Kidney capillary endothelial cell (primary cell): ENCODE measurements around the gene ASB11.
"Not testable (repeated sequence)": the region's sequence is repeated elsewhere in the genome, so short reads cannot be mapped to it uniquely, and the experiment has no call there.

Experiments
- DNase-seq: peaks from one replicate; pipeline ENCODE4 v3.0.0-alpha.2; 2018; ENCODE audit warnings: low spot score

Gene ASB11

GRCh38 chrX:15315509-15315908 is at the start of gene ASB11:
ASB11 (minus strand) TSS chrX:15315640; CDS start chrX:15315605, 35 bp downstream.
- DNase-seq, result no peak

DNA sequence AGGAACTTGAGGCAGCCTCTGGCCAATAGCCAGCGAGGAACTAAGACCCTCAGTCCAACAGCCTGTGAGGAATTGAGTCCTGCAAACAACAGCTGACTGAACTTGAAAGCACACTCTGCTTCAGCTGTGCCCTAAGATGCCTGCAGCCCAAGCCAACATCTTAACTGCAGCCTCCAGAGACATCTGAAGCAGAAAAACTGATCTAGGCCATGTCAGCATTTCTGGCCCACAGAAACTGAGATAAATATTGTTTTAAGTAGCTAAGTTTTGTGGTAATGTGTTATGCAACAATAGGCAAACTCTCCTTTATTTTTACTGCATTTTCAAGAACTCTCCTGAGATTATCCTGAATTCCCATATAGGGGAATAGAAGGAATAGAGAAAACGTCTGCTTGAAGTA is 44.3 kb upstream of the ASB11 start:
- DNase-seq, result no peak

GRCh38 chrX:15358533-15358932 is 43.1 kb upstream of the ASB11 start:
- DNase-seq, result no peak

DNA sequence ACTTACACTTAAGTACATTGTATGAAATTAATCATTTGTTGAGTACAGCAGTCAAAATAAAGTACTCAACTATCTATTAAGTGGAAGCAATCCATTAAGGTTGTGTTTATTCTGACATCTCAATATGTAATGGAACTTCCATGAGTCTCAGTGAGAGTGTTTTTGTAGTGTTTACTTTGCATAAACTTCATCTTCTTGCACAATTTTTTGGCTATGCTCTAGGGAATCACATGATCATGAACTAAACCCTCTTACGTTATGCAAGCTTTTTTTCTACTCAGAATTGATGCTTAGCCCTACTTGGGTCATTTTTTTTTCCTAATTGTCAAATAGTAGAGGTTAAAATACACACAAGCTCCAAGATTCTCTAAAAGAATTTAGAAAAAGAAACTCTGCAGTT is 41.0 kb upstream of the ASB11 start:
- DNase-seq, result no peak

DNA sequence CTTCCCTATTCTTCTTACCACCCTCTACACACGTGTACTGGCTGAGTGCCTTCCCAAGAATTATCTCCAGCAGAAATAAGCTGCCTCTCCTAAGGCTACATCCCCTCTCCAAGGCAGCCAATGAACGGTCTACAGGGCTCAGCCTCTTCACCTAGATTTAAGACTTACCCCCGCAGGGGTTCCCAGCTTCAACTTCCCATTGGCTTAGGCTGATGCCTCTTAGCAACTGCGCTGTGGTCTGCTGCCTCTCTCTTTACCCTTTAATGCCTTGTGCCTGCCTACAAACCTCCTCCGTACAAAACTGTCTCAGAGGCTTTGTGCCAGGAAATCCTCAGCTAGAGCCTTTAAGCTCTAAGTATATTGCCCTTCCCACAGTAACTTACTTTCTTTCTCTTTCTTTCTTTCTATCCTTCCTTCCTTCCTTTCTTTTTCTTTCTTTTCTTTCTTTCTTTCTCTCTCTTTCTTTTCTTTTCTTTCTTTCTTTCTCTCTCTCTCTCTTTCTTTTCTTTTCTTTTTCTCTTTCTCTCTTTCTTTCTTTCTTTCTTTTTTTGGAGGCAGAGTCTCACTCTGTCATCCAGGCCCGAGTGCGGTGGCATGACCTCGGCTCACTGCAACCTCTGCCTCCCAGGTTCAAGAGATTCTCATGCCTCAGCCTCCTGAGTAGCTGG is 35.0 kb upstream of the ASB11 start:
- DNase-seq, result no peak

DNA sequence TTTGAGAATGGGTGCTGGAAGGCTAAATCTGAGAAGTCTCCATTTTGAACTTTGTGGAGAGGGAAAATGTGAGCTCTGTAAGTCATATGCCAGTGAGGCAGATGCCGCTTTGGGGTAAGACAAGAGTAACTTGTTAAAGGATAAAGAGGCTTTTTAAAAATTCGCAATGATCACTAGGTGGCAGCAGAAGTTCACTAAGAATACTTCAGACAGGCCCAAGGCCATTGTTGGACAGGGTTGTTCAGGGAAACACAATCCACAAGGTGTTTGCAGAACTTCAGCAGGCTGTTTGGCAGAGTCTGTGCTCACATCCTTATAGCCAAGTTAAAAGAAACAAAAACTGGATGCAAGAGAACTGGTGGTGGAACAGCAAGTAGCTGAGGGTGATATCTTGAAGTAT is 33.6 kb upstream of the ASB11 start:
- DNase-seq, result peak; percentile 50

DNA sequence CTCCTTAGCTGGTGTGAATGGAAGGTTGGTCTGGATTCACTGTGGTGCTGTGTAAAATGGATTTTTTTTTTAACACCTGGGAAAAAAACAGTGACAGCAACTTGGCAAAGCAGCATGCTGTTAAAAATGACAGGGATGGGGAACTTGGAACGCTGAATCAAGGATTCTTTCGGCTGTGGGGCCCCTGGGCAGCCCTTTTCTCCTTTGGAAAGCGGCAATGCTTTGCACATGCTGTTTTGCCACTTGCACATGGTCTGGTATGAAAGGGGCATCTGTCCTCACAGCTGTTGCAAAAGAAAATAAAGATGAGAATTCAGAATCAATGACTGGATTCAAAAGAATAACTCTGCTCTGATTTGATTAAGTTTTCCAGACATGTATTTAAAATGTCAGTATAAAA is 30.5 kb upstream of the ASB11 start:
- DNase-seq, result no peak

DNA sequence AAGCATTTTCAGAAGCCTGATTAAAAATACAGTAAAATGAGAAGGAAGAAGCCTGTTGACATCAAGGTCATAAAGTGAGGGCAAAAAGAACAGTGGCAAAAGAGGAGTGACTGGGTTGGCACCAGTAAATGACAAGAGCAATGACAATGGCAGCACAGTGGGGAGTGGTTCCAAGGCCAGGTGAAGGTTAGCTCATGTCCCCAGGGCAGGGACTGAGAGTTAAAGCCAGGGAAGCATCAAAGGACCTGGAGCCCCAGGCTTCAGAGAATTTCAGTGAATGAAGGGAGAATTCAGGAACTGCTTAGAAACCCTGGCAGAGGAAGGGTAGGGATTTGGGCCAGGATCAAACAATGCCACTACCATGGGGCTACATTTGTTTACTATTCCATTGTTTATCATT is 28.7 kb upstream of the ASB11 start:
- DNase-seq, result no peak

DNA sequence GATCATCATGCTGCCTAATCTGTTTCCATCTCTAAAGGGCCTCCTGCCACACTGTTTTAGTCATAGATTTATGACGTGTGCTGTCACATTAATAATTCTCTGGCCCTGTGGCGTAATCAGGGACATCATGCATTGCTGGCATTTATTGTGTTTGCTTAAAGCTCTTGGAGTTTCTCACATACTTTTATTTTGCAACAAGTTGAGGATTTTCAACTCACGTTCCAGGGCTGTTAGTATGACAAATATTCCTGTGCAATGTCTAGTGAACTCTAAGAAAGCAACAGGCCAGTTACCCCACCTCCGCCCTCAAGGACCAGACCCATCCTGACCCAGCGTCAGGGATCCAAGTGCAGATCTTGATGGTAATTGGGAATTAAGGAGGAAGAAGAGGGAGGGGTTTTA is 27.6 kb upstream of the ASB11 start:
- no peak for DNase-seq

DNA sequence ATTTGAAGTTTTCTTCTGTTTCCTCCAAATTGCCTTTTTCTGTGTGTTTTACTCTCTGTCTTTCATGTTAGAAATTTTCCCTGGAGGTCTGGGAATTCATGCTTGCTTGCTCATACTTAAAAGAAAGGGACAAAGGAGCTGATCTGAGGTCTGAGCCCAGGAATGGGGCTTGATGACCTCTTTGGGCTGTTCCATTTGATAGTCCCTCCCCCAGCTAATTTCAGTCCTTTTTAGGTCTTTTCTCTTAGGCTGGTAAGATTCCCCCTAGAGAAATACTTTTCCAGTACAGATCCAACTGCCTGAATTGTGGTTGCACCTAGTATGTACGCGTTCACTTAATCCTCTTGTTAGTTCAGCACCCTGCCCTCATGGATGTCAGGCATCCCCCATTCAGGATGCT is 25.4 kb upstream of the ASB11 start:
- DNase-seq, result no peak

DNA sequence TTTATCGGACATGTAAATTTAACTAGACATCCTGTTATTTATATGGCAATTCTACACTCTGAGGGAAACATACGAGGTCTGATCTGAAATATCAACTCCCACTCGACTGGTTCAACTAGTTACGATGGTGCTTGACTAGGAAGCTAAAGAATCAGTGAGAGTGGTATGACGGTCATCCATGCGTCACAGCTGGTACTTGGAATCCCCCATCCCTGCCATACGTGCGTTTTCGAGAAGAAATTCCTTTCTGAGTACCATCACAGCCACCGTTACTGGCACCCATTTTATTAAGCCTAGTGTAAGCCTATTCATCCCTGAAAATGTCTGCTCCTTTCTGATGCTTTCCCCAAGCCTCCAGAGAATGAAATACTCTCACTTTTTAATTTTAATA is 20.6 kb upstream of the ASB11 start:
- peak; percentile 16 for DNase-seq

GRCh38 chrX:15335135-15336022 is 19.9 kb upstream of the ASB11 start, which contains the start of gene PIGA:
PIGA (minus strand) TSS chrX:15335523; CDS start chrX:15331930, 3,593 bp downstream.
- peak; percentile 72 for DNase-seq

- DNase-seq, result no peak
Measured at GRCh38 chrX:15334561-15334960, 19.1 kb upstream of the ASB11 start.

DNA sequence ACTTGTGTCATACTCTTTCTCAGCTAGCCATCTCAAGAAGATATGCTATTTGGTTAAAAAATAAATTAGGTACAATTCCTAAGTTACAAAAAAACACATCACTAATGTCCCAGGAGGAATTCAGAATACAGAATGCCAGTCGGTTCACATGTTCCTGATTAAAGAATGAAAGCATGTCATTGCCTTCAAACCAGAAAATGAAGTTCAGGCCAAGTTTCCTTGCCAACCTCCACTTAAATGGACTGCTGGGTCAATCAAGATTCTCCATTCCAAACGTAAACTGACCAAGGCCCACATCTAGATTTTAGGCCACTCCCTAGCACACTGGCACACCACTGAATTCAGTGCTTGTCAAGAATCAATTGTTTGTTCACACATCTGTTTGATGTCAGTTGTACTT is 13.4 kb upstream of the ASB11 start:
- DNase-seq, result no peak

GRCh38 chrX:15328131-15328530 is 12.7 kb upstream of the ASB11 start:
- DNase-seq, result no peak

DNA sequence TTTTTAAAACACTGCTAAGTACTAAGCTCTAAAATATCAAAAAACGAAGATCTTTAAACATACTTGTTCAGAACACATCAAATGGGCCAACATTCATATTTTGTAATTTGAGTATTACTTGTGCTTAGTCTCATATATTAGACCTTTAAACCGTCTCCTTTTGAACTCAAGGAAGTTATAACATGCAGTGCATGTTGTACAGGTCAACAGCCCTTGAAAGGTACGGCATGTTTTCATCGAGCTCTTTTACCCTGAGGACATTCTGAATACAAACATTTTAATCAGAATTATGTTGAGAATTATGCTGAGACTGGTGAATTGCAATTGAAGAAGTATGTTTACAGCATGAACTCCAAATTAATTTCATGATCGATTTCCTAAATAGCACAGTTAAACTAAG is 7.0 kb upstream of the ASB11 start:
- DNase-seq, result no peak

DNA sequence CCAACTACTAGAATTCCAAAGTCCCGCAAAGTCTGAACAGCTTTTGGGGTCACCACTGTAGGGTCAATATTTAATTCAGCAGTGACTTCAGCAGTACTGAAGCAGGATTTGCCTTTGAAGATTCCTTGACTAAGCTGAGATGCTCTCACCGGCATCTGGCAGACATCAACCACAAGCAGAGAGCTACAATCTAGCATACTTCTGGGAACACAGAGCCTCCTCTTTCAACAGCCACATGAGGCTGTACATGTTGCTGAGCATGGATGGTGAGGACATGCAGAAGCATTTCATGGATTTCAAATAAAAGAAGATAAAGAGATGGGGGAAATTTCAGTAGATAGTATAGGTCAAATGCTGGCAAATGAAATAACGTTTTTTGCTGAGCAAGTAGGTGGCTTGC is 6.6 kb upstream of the ASB11 start:
- DNase-seq, result no peak

DNA sequence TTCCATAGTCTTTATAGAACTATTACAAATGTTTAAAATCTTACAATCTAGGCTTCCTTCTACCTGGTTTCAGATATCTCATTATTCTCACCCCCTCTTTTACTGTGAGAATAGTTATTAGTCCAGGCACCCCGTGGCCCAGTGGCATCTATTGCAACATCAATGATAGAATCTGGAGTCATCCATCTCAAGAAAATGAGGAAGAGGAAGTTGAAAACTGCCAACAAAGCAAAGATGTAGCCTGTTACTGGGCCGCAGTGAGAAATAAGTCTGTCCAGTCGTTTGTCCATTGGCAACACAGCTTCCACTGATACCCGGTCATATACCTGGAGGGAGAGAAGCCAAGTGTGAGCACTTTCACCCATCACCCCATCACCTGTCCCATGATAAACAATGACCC is 6.0 kb upstream of the ASB11 start:
- no peak for DNase-seq

DNA sequence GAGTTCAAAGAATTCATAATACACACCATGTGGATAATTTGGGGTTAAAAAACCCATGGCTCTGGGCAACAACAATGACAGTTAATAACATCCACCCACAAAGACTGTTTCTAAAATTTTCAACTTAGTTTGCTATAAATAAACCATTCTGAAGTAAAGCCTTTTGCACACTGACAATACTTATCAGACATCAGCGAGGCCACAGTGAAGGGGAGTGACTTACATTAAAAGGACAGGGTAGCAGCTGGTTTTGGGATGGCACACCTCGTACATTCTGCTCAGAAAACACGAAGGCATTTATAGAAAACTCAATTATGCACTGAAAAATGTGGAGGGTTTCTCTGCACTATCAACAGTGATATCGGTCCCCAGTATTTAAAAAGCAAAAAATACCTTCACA is 4.9 kb upstream of the ASB11 start:
- no peak for DNase-seq

DNA sequence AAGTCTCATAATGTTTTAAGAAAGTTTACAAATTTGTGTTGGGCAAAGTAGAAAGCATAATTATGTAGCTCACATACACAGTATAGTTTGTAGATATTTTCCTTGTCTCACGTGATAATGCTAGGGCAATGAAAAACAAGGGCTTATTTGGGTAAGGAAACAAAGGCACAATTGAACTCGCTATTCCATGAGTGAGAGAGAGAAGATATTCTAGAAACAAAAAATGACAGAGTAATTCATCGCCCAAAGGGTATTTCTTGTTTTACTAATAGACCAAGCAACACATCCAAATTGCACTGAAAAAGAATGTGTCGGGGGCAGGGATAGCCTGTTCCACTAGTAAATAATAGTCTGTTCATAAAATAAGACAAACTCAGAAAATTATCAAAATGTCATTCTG is 3.6 kb upstream of the ASB11 start:
- no peak for DNase-seq

- DNase-seq, result no peak
Measured at GRCh38 chrX:15314472-15314871, 968 bp downstream of the ASB11 start.

DNA sequence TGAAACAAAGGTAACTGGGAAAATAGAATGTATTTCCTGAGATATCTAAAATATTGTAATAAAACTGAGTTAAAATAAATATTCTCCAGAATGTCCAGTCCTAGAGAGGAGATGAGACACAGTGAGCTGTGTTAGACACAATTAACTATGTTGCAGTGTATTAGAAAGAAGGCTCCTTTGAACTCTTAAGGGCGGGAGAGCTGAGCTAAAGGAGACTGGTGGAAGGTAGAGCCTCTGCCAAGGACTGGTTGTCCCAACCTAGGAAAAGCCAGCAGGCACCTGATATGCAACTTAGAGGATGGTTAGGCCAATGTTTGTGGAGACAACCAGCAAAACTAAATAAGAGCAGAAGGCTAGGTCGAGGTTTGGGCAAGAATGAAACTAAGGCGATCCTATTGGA is 4.3 kb downstream of the ASB11 start:
- DNase-seq, result no peak

- DNase-seq, result peak; percentile 21
Measured at GRCh38 chrX:15310117-15310516, 5.3 kb downstream of the ASB11 start.

DNA sequence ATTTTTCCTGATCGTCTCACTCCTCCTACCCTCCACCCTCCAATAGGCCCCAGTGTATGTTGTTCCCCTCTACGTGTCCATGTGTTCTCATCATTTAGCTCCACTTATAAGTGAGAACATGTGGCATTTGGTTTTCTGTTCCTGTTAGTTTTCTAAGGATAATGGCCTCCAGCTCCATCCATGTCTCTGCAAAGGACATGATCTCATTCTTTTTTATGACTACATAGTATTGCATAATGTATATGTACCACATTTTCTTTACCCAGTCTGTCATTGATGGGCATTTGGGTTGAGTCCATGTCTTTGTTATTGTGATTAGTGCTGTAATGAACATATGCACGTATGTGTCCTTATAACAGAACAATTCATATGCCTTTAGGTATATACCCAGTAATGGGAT is 9.5 kb downstream of the ASB11 start:
- DNase-seq, result not testable (repeated sequence)
